WI38 (cell line): ENCODE measurements around the gene OTOG.

Experiments
- H3K4me3 ChIP-seq: 2 replicates; pipeline ENCODE4 v1.5.1; 2011; ENCODE audit warnings: low read depth, mild to moderate bottlenecking, control low read depth, low read length
- CTCF ChIP-seq: IDR thresholded peaks from 2 replicates; pipeline ENCODE4 v1.5.1; 2012; ENCODE audit warnings: low read depth, mild to moderate bottlenecking, control low read depth, low read length

OTOG gene

GRCh38 chr11:17570034-17570433 lies 23.0 kb downstream of the OTOG start:
- H3K4me3 ChIP-seq: no peak overlapping the region
- no peak for TF ChIP-seq CTCF

- H3K4me3 ChIP-seq: no peak overlapping the region
- TF ChIP-seq CTCF: no peak
Measured at GRCh38 chr11:17571431-17572358, 24.6 kb downstream of the OTOG start.

- no peak overlapping the region for H3K4me3 ChIP-seq
- no peak for TF ChIP-seq CTCF
Measured at GRCh38 chr11:17572359-17572690, 25.3 kb downstream of the OTOG start.

- no peak overlapping the region for H3K4me3 ChIP-seq
- TF ChIP-seq CTCF: no peak
Measured at GRCh38 chr11:17572791-17573460, 25.9 kb downstream of the OTOG start.

GRCh38 chr11:17573526-17573925 lies 26.5 kb downstream of the OTOG start:
- no peak for TF ChIP-seq CTCF

GRCh38 chr11:17574141-17575091 lies 27.4 kb downstream of the OTOG start:
- TF ChIP-seq CTCF: no peak
- no peak overlapping the region for H3K4me3 ChIP-seq

More at GRCh38 chr11:17573526-17573925, 26.5 kb downstream of the OTOG start:
- H3K4me3 ChIP-seq: no peak overlapping the region
